ENCODE measurements around the gene TRPM3.

DNA sequence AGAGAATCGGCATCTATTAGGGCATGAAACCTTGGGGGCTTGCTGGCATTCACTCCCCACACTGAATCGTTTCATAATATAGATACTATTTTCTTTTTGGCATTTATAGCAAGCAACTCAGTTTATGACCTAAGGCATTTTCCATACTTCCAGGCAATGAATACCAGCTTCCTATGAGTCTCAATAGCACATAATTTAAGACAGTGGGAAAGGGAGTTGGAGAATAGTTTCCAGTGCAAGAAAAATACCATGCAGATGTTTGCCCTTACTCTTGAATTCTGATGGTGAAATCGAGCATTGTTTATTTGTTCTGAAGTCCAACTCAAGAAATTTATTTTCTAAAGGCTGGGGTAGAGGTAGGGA is 531.1 kb downstream of the TRPM3 start:
- TF ChIP-seq, protein P1, sequence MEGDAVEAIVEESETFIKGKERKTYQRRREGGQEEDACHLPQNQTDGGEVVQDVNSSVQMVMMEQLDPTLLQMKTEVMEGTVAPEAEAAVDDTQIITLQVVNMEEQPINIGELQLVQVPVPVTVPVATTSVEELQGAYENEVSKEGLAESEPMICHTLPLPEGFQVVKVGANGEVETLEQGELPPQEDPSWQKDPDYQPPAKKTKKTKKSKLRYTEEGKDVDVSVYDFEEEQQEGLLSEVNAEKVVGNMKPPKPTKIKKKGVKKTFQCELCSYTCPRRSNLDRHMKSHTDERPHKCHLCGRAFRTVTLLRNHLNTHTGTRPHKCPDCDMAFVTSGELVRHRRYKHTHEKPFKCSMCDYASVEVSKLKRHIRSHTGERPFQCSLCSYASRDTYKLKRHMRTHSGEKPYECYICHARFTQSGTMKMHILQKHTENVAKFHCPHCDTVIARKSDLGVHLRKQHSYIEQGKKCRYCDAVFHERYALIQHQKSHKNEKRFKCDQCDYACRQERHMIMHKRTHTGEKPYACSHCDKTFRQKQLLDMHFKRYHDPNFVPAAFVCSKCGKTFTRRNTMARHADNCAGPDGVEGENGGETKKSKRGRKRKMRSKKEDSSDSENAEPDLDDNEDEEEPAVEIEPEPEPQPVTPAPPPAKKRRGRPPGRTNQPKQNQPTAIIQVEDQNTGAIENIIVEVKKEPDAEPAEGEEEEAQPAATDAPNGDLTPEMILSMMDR (IDR thresholded peaks at IDR 0.05), result no peak
- no peak for TF ChIP-seq EZH2 (IDR thresholded peaks at IDR 0.05; ENCODE audit: borderline replicate concordance, insufficient read depth, low read depth, low read length, poor library complexity, severe bottlenecking)
